LNCAP (cell line): ENCODE results near the gene ENG.

Source experiments
- CTCF ChIP-seq: fragments of 450-650 bp; IDR thresholded peaks from 2 replicates; pipeline ENCODE4 v1.5.1; 2017; ENCODE audit warnings: mild to moderate bottlenecking

The ENG gene

GRCh38 chr9:127850286-127850830 lies 4.1 kb downstream of the ENG start:
- TF ChIP-seq CTCF = no peak

GRCh38 chr9:127848756-127849504 lies 5.5 kb downstream of the ENG start:
- no peak for TF ChIP-seq CTCF

- no peak for TF ChIP-seq CTCF
These were observed 6.4 kb downstream of the ENG start for GRCh38 chr9:127847833-127848755.

- TF ChIP-seq CTCF = no peak
These were observed 7.3 kb downstream of the ENG start for GRCh38 chr9:127847178-127847510.

- TF ChIP-seq CTCF = no peak
These were observed 7.8 kb downstream of the ENG start for GRCh38 chr9:127846443-127847177.

- no peak for TF ChIP-seq CTCF
These were observed 9.6 kb downstream of the ENG start for GRCh38 chr9:127844821-127845359.
